Stomach (tissue), 9 donors: ENCODE results near the gene ARL8B. TPM values are rescaled to one million over a fixed set of nuclear protein-coding genes. Genes with fewer than 3 reads are reported as not detected.

Experiments
- DNase-seq, 2 donors: peaks; one replicate each; pipeline versions ENCODE4 v3.0.0 to v3.0.0-alpha.2; 2013 to 2019
- H3K27ac ChIP-seq, 5 donors: fragments of 200-600 bp in 4 of 5; sonication (generic) in 4 of 5; one replicate each; pipeline ENCODE4 v1.5.1; 2013 to 2019; ENCODE audit warnings: mild to moderate bottlenecking in 1 of 5, moderate library complexity in 1 of 5
- H3K27me3 ChIP-seq, 3 donors: fragments of 200-600 bp; sonication (generic); one replicate each; pipeline ENCODE4 v1.5.1; 2017 to 2019; ENCODE audit warnings: mixed run types in 1 of 3
- H3K36me3 ChIP-seq, 4 donors: fragments of 200-600 bp; sonication (generic); 1 replicate in 3 of 4; 2 replicates in 1 of 4; pipeline ENCODE4 v1.5.1; 2016 to 2019
- H3K4me1 ChIP-seq, 4 donors: fragments of 200-600 bp; sonication (generic); one replicate each; pipeline ENCODE4 v1.5.1; 2016 to 2019
- H3K4me3 ChIP-seq, 4 donors: fragments of 200-600 bp; sonication (generic) in 3 of 4; one replicate each; pipeline ENCODE4 v1.5.1; 2016 to 2019; ENCODE audit warnings: mild to moderate bottlenecking in 1 of 4
- H3K9me3 ChIP-seq, 4 donors: fragments of 200-600 bp; sonication (generic); one replicate each; pipeline ENCODE4 v1.5.1; 2016 to 2019
- CTCF ChIP-seq, 7 experiments: fragments of 450-650 bp in 4 of 7; fragments of 200-600 bp in 3 of 7; sonication (generic) in 3 of 7; IDR thresholded peaks; one replicate each; pipeline ENCODE4 v1.5.1; 2016 to 2019; ENCODE audit warnings: antibody characterized with exemption in 7 of 7, control low read depth in 2 of 7, mild to moderate bottlenecking in 1 of 7
- EP300 ChIP-seq: sonication (generic); formaldehyde crosslinking; IDR thresholded peaks from one replicate; pipeline ENCODE4 v1.6.1; 2017; ENCODE audit warnings: antibody characterized with exemption
- POLR2A ChIP-seq, 4 donors: fragments of 450-650 bp; IDR thresholded peaks; one replicate each; pipeline ENCODE4 v1.6.1; 2016; ENCODE audit warnings: antibody characterized with exemption in 4 of 4, control low read depth in 2 of 4, mild to moderate bottlenecking in 1 of 4, moderate library complexity in 1 of 4
- POLR2AphosphoS5 ChIP-seq, 3 donors: sonication (generic); formaldehyde crosslinking; IDR thresholded peaks; one replicate each; pipeline ENCODE4 v1.6.1; 2016; ENCODE audit warnings: antibody characterized with exemption in 3 of 3
- WGBS, 5 donors: extraction: QIAGEN DNeasy Blood & Tissue Kit in 3 of 5; methylation state at CpG; one replicate each; pipeline versions ENCODE4 v1.1.5 to v1.1.7; 2013 to 2018; 5-methylcytosine and 5-hydroxymethylcytosine counted together
- intact Hi-C: fragments of 100-400 bp; cut with DNase I; formaldehyde crosslinking; loops from one replicate; pipeline ENCODE4 v1.15.1; 2023; ENCODE audit warnings: low total_unique reads
- polyA plus RNA-seq, 3 donors: library from polyadenylated mRNA; stranded (reverse); fragments of 200-250 nt; gene quantifications; one replicate each; pipeline ENCODE4 v1.2.3, GENCODE V29; 2013
- total RNA-seq, 5 donors: library from RNA; depleted of rRNA; stranded (reverse); fragments of >200 nt; gene quantifications; one replicate each; pipeline versions ENCODE4 v1.1.0 to v1.2.3, GENCODE V29; 2014 to 2016
- donor health status: healthy with polysubstance abuse.
- donor health status: Bipolar disorder and iron deficiency.
- donor health status: healthy.

Gene ARL8B
- total and polyA plus RNA-seq, 8 donors = 14.8 to 73.6 (median 34.5) TPM

DNA sequence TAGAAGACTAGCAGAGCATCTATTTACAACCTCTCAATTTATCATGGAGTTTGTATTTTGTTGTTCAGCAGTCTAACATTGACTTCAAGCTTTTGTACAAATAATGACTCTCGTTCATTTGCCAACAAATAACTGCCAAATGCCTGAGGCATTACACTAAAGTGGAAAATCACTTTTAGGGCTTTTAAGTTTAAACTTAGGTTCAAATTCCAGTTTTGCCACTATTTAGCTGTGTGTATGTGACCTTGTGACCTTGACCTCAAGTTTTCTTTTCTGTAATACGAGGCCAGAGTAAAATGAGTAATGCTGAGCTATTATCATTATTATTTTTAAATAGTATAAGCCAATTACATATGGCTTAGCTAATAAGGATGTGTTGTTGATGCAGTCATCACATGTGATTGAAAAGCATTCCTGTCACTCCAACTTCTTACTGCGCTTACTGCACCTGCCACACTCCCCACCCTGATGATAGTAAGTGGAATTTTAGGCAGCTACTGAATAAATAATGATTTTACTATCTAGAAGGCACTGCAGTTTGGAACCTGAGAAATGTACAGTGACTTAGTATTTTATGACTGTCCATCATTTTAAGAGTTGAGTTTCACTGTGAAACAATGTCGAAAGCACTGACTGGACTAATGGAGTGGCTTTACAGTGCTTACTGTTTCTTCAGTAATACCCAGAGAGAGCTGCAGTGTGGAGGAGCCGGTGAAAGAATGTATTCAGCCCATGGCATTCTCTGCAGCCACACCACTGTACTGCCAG, 16.3 kb downstream of the ARL8B start:
- WGBS, 5 donors = 37 to 53% (median 46%) methylated on average over 5 of the region's 5 CpGs
- TF ChIP-seq CTCF (IDR thresholded peaks at IDR 0.05) (no peak), POLR2AphosphoS5 (IDR thresholded peaks at IDR 0.05) (no peak), POLR2A (IDR thresholded peaks at IDR 0.05) (no peak), EP300 (no peak)
- Histone ChIP-seq H3K9me3 (no peaks in the 10 kb centered on the region), H3K4me3 (no peak overlapping the region), H3K36me3 (no peaks in the 10 kb centered on the region), H3K27ac (peak overlapping the region in 1 of 5 donors; percentile 23), H3K27me3 (no peaks in the 10 kb centered on the region), H3K4me1 (peaks cover 34 to 85% (median 56%) of the 10 kb centered on the region in 4 donors)
- peak in 1 of 2 donors; percentile 15 for DNase-seq
- intact Hi-C loops = no loop called here

- no peak for DNase-seq
- H3K27me3 ChIP-seq = no peaks in the 10 kb centered on the region
- intact Hi-C loops = no loop called here
- H3K27ac ChIP-seq = no peak overlapping the region
- H3K36me3 ChIP-seq = no peaks in the 10 kb centered on the region
- no peaks in the 10 kb centered on the region for H3K9me3 ChIP-seq
- H3K4me3 ChIP-seq = no peak overlapping the region
- WGBS, 5 donors = 61 to 83% (median 81%) methylated on average over 4 of the region's 4 CpGs
- TF ChIP-seq POLR2AphosphoS5 (IDR thresholded peaks at IDR 0.05) (no peak), EP300 (no peak), CTCF (IDR thresholded peaks at IDR 0.05) (no peak), POLR2A (IDR thresholded peaks at IDR 0.05) (no peak)
- H3K4me1 ChIP-seq = peaks cover 41 to 87% (median 64%) of the 10 kb centered on the region in 4 donors
Measured at GRCh38 chr3:5140230-5140621, 18.1 kb downstream of the ARL8B start.

GRCh38 chr3:5140839-5141238, 18.7 kb downstream of the ARL8B start:
- H3K27ac ChIP-seq = no peak overlapping the region
- no peak overlapping the region for H3K4me3 ChIP-seq
- no peaks in the 10 kb centered on the region for H3K9me3 ChIP-seq
- TF ChIP-seq CTCF (IDR thresholded peaks at IDR 0.05) (no peak), EP300 (no peak), POLR2AphosphoS5 (IDR thresholded peaks at IDR 0.05) (no peak), POLR2A (IDR thresholded peaks at IDR 0.05) (no peak)
- H3K4me1 ChIP-seq = peaks cover 41 to 87% (median 67%) of the 10 kb centered on the region in 4 donors
- WGBS, 5 donors = 92 to 97% (median 94%) methylated on average over 6 of the region's 6 CpGs
- no peak for DNase-seq
- no peaks in the 10 kb centered on the region for H3K36me3 ChIP-seq
- H3K27me3 ChIP-seq = no peaks in the 10 kb centered on the region
- intact Hi-C loops = no loop called here

- DNase-seq = no peak
- H3K9me3 ChIP-seq = no peaks in the 10 kb centered on the region
- H3K4me3 ChIP-seq = no peak overlapping the region
- no peak for TF ChIP-seq EP300
- no peak for TF ChIP-seq CTCF (IDR thresholded peaks at IDR 0.05)
- no peak for TF ChIP-seq POLR2A (IDR thresholded peaks at IDR 0.05)
- no peak for TF ChIP-seq POLR2AphosphoS5 (IDR thresholded peaks at IDR 0.05)
- 84 to 92% (median 89%) methylated on average over 4 of the region's 4 CpGs for WGBS, 5 donors
- no peak overlapping the region for H3K27ac ChIP-seq
- intact Hi-C loops = no loop called here
- peaks cover 37 to 85% (median 63%) of the 10 kb centered on the region in 4 donors for H3K4me1 ChIP-seq
- no peaks in the 10 kb centered on the region for H3K36me3 ChIP-seq
- no peaks in the 10 kb centered on the region for H3K27me3 ChIP-seq
Measured at GRCh38 chr3:5141760-5142159, 19.7 kb downstream of the ARL8B start.
